GM19395 (cell line): ENCODE results near the gene SUSD3.
A peak's percentile ranks its signal among the peaks of the same experiment; 100 is the strongest.

ENCODE experiments used
- ATAC-seq: cut with Tn5 transposase; IDR thresholded peaks from one replicate; pipeline ENCODE4 v1.9.1; 2021; ENCODE audit warnings: mild to moderate bottlenecking, moderate library complexity; ENCODE audit not compliant: unreplicated experiment

The SUSD3 gene

DNA sequence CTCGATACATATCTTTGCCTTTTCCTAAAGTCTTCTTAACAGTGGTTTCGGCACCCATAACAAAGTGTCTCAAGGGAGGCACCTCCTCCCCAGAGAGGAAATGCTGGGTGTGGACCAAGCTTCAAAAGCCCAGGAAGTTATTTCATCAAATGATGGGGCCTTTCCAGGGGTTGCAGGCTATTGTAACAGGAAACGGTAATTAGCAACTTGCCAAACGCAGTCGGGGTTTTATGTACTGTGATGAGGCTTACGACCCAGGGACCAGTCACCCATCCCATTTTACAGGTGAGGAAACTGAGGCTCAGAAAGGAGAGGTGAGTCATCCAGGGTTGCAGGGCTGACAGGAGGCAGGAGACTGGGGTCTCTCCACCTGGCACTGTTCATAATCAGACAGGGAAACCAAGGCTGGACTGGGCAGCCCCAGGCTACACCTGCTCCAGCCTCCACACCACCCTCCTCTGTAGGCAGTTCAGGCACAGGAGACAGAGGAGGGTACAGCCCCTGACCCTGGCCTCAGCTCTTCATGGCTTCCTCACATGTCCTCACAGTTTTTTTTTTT is 30.0 kb upstream of the SUSD3 start:
- ATAC-seq, result peak; percentile 54

GRCh38 chr9:93030642-93031628 is 27.6 kb upstream of the SUSD3 start:
- ATAC-seq, result no peak

DNA sequence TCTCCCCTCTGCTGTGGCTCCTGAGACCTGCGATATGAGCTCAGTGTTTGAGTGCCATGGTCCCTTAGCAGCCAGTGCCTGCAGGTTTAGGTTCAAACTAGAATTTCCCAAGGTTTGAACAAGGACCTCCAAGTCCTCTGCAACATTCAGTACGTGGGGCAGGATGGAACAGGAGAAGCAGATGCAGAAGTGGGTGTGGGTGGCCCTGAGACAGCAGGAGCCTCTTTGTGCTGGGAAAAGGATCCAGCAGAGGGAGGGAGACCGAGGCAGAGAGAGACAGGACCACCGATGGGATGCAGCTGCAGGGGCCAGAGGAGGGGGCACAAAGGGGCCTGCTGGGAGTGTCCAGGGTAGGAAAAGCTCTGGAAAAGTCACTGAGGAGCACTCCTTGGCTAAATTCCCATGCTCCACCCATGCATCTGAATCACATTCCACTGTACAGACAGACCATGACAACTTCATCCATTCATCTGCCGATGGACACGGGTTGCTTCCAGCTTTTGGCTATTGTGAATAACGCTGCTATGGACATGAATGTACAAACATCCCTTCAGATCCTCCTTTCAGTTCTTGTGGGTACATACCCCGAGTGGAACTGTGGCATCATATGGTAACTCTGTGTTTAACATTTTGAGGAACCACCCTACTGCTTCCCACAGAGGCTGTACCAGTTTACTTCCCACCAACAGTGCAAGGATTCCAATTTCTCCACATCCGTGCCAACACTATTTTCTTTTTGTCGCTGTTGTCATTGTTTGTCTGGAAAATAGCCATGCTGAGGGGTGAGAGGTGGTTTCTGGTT is 26.7 kb upstream of the SUSD3 start:
- no peak for ATAC-seq

GRCh38 chr9:93032545-93032944 is 26.0 kb upstream of the SUSD3 start:
- no peak for ATAC-seq

- no peak for ATAC-seq
These were observed 25.0 kb upstream of the SUSD3 start for GRCh38 chr9:93033531-93033930.

- no peak for ATAC-seq
These were observed 23.3 kb upstream of the SUSD3 start for GRCh38 chr9:93035106-93035660.

GRCh38 chr9:93035821-93036351 is 22.6 kb upstream of the SUSD3 start:
- ATAC-seq, result no peak

DNA sequence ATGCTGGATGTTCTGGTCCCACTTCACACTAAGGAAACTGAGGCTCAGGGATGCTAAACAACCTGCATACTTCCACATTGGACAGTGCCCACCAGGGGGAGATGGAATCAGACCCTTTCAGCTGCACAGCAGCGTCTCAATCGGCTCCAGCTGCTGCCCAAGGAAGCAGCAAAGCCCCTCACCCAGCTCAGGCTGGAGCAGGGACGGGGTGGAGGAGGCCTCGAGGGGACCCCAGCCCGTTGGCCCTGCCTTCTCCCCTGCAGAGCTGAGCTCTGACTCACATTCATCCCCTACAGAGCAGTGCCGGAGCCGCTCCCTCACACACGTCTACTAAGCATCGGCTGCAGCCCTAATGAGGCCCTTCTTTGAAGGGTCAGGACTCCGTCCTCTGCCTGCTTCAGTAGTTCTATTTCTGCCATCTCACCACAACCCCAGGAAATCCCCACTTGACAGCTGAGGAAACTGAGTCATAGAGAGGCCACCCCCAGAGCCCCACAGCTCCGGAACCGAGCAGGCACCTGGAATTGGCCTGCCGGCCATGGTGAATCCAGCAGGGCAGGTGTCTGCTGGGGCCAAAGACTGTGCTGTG is 21.5 kb upstream of the SUSD3 start:
- ATAC-seq, result no peak

- ATAC-seq, result no peak
These were observed 21.0 kb upstream of the SUSD3 start for GRCh38 chr9:93037476-93037971.

DNA sequence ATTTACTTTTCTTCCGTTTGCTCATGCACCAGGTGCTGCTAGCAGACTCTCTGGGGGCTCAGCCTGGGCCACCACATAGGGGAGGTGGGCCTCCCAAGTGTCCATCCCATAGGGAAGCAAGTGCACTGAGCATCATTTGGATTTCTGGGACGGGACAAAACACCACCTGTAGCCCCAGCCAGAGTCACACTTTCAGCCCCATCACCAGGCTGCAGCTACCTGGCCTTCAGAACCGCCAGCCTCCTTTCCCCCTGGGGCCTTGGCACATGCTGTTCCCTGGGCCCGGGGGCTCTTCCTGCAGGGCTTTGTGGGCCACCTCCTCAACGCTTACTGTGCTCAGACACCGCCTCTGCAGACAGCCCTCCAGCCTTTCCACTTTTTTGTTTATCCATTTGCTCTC is 19.6 kb upstream of the SUSD3 start:
- ATAC-seq, result no peak

GRCh38 chr9:93039456-93039855 is 19.0 kb upstream of the SUSD3 start:
- no peak for ATAC-seq

- ATAC-seq, result no peak
These were observed 18.5 kb upstream of the SUSD3 start for GRCh38 chr9:93039976-93040375.

- no peak for ATAC-seq
These were observed 18.1 kb upstream of the SUSD3 start for GRCh38 chr9:93040409-93040808.

DNA sequence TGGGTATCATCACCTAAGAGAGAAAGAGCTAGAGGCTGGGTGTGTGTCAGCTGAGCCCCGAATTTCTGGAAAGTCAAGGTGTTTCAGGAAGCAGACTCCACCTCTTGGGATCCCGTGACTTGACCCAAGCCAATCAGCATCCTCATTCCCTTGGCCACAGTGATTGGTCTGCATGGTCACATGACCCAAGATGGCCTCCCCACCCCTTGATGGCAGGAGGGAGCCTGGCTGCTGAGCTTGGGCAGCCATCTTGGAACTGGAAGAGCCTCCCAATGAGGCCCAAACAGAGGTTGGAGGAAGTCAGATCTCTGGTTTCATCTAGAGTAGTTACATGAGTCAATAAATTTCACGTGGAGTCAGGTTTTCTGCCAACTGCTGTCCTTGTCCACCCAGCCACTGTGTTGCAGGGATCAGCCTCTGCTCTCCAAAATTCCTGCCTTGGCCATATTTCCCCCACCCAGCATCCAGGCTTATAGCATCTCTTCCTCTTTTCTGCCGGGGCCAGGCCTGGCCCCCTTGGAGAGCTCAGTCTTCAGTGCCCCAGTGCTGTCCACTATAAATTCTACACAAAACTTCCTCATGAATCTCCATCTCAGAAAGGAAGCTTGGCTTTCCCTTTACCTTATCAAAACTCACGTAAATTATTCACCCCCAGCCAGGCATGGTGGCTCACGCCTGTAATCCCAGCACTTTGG is 17.2 kb upstream of the SUSD3 start:
- ATAC-seq, result no peak

DNA sequence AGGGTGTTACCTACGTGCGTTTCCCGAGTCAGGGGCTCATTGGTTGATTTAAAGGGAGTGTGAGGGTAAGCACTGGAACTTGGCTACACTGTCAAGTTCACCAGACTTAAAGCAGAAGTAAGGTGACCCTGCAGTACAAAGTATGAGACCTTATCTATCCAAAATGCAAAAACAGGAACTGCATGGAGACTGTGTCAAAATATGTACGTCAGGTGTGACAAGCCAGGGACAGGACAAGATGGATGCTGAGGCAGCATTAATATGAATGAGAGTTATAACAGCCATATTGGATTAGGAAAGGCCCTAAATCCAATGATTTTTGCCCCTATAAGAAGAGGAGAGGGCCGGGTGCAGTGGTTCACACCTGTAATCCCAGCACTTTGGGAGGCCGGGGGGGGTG is 15.4 kb upstream of the SUSD3 start:
- ATAC-seq, result no peak

DNA sequence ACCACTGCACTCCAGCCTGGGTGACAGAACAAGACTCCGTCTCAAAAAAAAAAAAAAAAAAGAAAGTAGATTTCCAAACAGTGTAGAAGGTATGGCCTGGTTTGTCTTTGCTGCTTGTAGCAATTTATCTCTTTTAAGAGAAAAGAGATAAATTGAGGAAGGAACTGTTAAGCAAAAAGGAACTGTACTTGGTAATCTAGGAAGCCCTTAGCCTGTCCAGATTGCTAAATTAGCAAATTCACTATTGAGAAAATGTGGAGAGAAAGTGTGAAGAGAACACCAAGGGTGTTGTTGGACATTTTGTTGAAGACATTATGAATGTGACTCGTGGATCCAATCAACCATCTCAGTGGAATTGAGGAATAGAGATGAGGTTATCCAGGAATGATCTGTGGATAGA is 13.0 kb upstream of the SUSD3 start:
- ATAC-seq, result no peak

DNA sequence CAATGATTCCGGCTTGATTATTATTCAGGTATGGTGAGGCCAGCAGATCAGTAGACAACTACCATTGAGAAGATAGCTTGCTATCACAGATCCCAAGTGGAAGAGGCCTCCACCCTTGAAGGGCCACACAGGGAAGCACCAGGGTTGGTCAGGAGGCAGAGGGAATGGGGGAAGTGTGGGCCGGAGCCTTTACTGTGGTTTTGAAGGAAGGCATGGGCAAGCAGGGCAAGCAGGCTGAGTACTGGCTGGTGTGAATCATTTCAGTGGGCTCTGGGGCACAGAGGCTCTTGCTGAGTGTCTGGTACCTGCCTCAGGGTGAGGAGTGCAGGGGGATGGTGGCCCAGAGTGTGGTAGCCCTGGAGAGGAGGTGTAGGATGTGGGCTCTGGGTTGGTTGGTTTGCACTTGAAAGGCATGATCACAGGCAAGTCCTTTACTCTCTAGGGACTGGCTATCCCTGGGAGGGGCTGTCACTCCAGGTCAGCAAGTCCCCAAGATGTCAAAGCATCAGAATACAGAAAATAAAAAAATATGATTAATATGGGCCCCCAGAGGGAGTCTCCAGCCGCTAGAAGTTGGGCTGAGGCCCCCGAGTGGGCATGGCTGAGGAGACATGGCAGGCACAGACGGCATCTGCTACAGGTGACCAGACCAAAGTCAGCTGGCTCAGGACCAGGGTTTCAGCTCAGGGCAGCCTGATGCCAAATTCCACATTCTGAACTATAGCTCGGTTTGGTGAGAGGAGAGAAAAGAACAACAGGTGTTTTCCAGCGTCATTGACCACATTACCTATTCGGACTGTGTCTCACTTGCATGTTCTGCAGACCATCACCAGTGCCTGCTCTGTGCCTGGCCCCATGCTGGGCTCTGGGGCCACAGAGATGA is 9.7 kb upstream of the SUSD3 start:
- no peak for ATAC-seq

DNA sequence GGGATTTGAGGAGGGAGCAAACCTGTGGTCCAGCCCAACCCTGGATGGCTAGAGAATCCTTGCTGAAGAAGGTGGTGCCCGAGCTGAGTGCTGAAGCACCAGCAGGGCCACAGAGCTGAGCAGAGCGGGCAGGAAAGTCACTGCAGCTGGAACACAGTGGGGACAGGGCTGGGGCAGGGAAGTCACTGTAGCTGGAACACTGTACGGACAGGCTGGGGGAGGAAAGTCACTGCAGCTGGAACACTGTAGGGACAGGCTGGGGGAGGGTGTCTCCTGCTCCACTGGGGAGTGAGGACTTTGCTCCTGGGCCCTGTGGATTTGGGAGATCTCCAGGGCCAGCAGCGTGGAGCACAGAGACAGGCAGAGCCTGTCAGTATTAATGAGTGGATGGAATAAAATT is 9.0 kb upstream of the SUSD3 start:
- ATAC-seq, result no peak

DNA sequence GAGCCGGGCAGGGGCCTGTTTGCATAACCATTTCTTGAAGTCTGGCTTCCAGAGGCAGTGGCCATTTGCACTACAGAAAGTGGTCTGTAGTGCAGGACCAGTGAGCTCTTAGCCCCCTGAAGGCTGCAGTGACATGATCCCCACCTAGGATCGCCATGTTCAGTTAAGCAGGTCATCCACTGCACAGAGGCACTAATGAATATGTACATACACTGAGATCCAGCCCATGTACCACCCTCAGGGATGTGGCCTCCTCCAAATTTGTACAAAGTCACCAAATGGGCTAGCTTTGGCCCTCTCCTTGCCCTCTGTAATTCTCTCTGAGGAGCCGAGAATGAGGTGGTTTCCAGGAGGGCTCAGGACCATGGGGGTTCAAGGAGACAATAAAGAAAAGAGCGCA is 8.3 kb upstream of the SUSD3 start:
- no peak for ATAC-seq
